HFFc6 (cell line): Measurements from ENCODE around the gene TEAD4. TPM values are rescaled to one million over a fixed set of nuclear protein-coding genes. Genes with fewer than 3 reads are reported as not detected.

Experiments
- DNase-seq: peaks from one replicate; pipeline ENCODE4 v3.0.0-alpha.2; 2018
- H3K27ac Mint-ChIP-seq: 2 replicates; pipeline ENCODE4 v1.8.0; 2020; ENCODE audit warnings: mild to moderate bottlenecking, mixed read lengths
- H3K27me3 Mint-ChIP-seq: 2 replicates; pipeline ENCODE4 v1.8.0; 2021; ENCODE audit warnings: mild to moderate bottlenecking, moderate library complexity, mixed read lengths; ENCODE audit not compliant: insufficient read depth
- H3K36me3 Mint-ChIP-seq: 2 replicates; pipeline ENCODE4 v1.8.0; 2021; ENCODE audit warnings: low read depth, mixed read lengths
- H3K4me1 Mint-ChIP-seq: 2 replicates; pipeline ENCODE4 v1.8.0; 2020; ENCODE audit warnings: low read depth, mixed read lengths
- H3K4me3 Mint-ChIP-seq: 2 replicates; pipeline ENCODE4 v1.8.0; 2020; ENCODE audit warnings: mild to moderate bottlenecking, moderate library complexity, mixed read lengths
- H3K9me3 Mint-ChIP-seq: 2 replicates; pipeline ENCODE4 v1.8.0; 2020; ENCODE audit warnings: mild to moderate bottlenecking, mixed read lengths
- CTCF ChIP-seq: fragments of 200-600 bp; sonication (generic); IDR thresholded peaks from 2 replicates; pipeline ENCODE4 v1.5.0; 2021; ENCODE audit warnings: antibody characterized with exemption, mild to moderate bottlenecking
- total RNA-seq, 6 experiments: library from RNA; stranded (reverse); fragmentation: NEBNext Ultra II Directional; extraction: Animal tissue kit (Norgen Biotek cat#: 25700); gene quantifications; 2 replicates in 1 of 6; 3 replicates in 5 of 6; pipeline ENCODE4 v1.2.3, GENCODE V29; 2021

TEAD4 gene
- total RNA-seq, 6 experiments from 2014 or later = 22.2 to 26.2 (median 24.7) TPM

- DNase-seq = no peak
- Mint-ChIP-seq H3K27ac (no peak overlapping the region), H3K4me3 (no peak overlapping the region), H3K36me3 (peaks cover 18% of the 10 kb centered on the region), H3K4me1 (no peaks in the 10 kb centered on the region; the same call in 1 of the 2 replicates), H3K9me3 (no peaks in the 10 kb centered on the region), H3K27me3 (peaks cover 4% of the 10 kb centered on the region)
- TF ChIP-seq CTCF = no peak
Observed at GRCh38 chr12:3015356-3015755, 56.2 kb downstream of the TEAD4 start.

- no peak for DNase-seq
- H3K4me1 Mint-ChIP-seq = no peaks in the 10 kb centered on the region; the same call in 1 of the 2 replicates
- H3K4me3 Mint-ChIP-seq = no peak overlapping the region
- H3K9me3 Mint-ChIP-seq = no peaks in the 10 kb centered on the region
- peaks cover 4% of the 10 kb centered on the region for H3K27me3 Mint-ChIP-seq
- peaks cover 18% of the 10 kb centered on the region for H3K36me3 Mint-ChIP-seq
- no peak overlapping the region for H3K27ac Mint-ChIP-seq
- TF ChIP-seq CTCF = no peak
Observed at GRCh38 chr12:3016191-3016590, 57.0 kb downstream of the TEAD4 start.

GRCh38 chr12:3017281-3017680 is 58.1 kb downstream of the TEAD4 start:
- Mint-ChIP-seq H3K9me3 (no peaks in the 10 kb centered on the region), H3K27ac (no peak overlapping the region), H3K36me3 (peaks cover 18% of the 10 kb centered on the region), H3K27me3 (peaks cover 4% of the 10 kb centered on the region), H3K4me1 (no peaks in the 10 kb centered on the region; the same call in 1 of the 2 replicates), H3K4me3 (no peak overlapping the region)
- DNase-seq = no peak
- no peak for TF ChIP-seq CTCF

GRCh38 chr12:3018284-3019004 is 59.2 kb downstream of the TEAD4 start:
- H3K27me3 Mint-ChIP-seq = peaks cover 4% of the 10 kb centered on the region
- peaks cover 26% of the 10 kb centered on the region for H3K36me3 Mint-ChIP-seq
- DNase-seq = no peak
- H3K9me3 Mint-ChIP-seq = no peaks in the 10 kb centered on the region
- no peak for TF ChIP-seq CTCF
- no peak overlapping the region for H3K27ac Mint-ChIP-seq
- no peak overlapping the region for H3K4me3 Mint-ChIP-seq
- H3K4me1 Mint-ChIP-seq = no peaks in the 10 kb centered on the region; the same call in 1 of the 2 replicates

- Mint-ChIP-seq H3K9me3 (no peaks in the 10 kb centered on the region), H3K27ac (no peak overlapping the region), H3K36me3 (peaks cover 26% of the 10 kb centered on the region), H3K4me1 (no peaks in the 10 kb centered on the region; the same call in 1 of the 2 replicates), H3K27me3 (peaks cover 4% of the 10 kb centered on the region; the same call in 1 of the 2 replicates), H3K4me3 (no peak overlapping the region)
- no peak for DNase-seq
- no peak for TF ChIP-seq CTCF
Observed at GRCh38 chr12:3019005-3019680, 59.9 kb downstream of the TEAD4 start.
